GM18870 (cell line): ENCODE results near the gene USF3.
"Not testable (repeated sequence)": the region's sequence is repeated elsewhere in the genome, so short reads cannot be mapped to it uniquely, and the experiment has no call there.

Source experiments
- ATAC-seq: cut with Tn5 transposase; IDR thresholded peaks from one replicate; pipeline ENCODE4 v1.9.1; 2021; ENCODE audit warnings: moderate library complexity; ENCODE audit not compliant: unreplicated experiment

Gene USF3

GRCh38 chr3:113654851-113655250 lies 41.6 kb downstream of the USF3 start:
- no peak for ATAC-seq

- no peak for ATAC-seq
These were observed 42.1 kb downstream of the USF3 start for GRCh38 chr3:113654310-113654709.

- ATAC-seq, result no peak
These were observed 47.1 kb downstream of the USF3 start for GRCh38 chr3:113649174-113649845.

GRCh38 chr3:113648524-113648923 lies 47.9 kb downstream of the USF3 start:
- no peak for ATAC-seq

DNA sequence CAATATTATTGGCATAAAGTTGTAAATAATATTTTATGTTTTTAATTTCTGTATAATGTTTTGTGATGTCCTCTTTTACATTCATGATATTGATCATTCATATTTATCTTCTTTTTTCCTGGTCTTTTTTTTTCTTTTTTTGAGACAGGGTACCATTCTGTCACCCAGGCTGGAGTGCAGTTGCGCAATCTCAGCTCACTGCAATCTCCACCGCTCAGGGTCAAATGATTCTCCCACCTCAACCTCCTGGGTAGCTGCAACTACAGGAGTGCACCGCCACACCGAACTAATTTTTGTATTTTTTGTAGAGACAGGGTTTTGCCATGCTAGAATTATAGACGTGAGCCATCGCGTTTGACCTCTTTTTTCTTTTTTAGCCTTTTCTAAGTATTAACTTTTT lies 52.9 kb downstream of the USF3 start:
- no peak for ATAC-seq

- ATAC-seq, result no peak
These were observed 57.5 kb downstream of the USF3 start for GRCh38 chr3:113638910-113639309.

DNA sequence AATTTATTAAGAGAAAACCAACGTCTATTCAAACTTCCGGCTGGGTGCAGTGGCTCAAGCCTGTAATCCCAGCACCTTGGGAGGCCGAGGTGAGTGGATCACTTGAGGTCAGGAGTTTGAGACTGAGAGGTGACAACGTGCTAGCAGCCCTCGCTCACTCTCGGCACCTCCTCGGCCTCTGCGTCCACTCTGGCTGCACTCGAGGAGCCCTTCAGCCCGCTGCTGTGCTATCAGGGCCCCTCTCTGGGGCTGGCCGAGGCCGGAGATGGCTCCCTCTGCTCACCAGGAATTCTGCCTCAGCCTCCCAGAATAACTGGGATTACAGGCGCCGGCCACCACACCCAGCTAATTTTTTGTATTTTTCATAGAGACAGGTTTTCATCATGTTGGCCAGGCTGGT lies 58.7 kb downstream of the USF3 start:
- no peak for ATAC-seq

DNA sequence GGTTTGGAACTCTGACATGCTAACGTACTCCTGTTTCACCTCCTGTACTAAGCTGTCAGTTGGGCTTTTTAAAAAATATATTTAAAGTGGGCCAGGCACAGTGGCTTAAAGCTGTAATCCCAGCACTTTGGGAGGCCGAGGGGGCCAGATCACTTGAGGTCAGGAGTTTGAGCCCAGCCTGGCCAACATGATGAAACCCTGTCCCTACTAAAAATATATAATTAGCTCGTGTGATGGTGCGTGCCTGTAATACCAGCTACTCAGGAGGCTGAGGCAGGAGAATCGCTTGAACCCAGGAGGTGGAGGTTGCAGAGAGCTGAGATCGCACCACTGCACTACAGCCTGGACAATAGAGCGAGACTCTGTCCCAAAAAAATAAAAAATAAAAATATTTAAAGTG lies 60.4 kb downstream of the USF3 start:
- not testable (repeated sequence) for ATAC-seq

- ATAC-seq, result no peak
These were observed 61.5 kb downstream of the USF3 start for GRCh38 chr3:113634782-113635474.

DNA sequence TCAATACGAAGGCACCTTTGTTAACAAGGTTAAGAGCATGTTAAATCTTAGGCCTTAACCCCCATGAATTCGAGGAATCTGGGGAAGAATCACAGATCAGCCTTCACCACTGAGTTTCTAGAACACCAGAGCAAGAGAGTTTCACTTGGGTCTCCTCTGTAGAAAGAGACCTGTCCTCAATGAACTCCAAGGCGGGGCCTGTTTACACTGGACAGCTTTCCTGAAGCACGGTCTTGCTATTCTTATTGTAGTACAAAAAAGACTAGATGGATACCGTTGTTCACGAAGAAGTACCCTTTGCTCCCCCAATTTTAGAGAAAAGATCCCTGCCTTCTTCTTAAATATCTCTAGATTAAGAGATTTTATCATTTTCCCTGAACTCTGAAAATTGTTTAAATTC lies 64.9 kb downstream of the USF3 start:
- ATAC-seq, result no peak

GRCh38 chr3:113630956-113631542 lies 65.4 kb downstream of the USF3 start:
- ATAC-seq, result no peak

GRCh38 chr3:113629584-113630421 lies 66.6 kb downstream of the USF3 start:
- no peak for ATAC-seq

DNA sequence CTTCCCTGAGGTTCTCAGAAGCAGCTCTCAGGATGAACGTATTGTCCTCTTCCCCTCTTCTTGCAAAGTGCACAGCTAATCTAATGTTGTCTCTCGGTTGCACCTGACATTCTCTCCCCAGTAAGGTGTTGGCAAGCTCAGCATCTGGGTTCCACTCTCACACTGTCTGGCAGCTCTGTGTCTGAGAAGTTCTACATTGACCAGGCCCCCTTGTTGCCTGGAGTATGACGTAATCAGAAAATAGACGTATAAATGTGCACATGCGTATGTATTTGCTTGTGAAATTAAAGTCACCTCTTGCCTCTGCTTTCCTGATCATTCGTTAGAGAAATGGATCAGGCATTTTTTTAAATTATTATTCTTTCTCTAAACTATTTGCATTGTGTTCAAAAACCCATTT lies 67.7 kb downstream of the USF3 start:
- ATAC-seq, result no peak

GRCh38 chr3:113628316-113628715 lies 68.1 kb downstream of the USF3 start:
- no peak for ATAC-seq

- no peak for ATAC-seq
These were observed 69.7 kb downstream of the USF3 start for GRCh38 chr3:113626503-113627371.

DNA sequence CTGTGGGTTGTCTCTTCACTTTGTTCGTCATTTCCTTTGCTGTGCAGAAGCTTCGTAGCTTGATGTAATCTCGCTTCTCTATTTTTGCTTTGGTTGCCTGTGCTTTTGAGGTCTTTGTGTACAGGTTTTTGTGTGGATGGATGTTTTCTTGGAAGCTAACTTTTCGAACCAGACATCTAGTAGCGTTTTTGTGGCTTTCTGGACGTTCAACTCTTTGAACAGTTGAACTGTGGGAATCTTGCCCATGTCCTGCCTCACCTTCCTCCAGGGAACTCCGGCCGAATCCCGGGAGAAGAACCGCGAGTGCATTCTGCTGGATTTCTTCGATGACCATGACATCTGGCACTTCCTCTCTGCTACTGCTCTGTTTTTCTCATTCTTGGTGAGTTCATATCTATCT lies 70.6 kb downstream of the USF3 start:
- no peak for ATAC-seq

DNA sequence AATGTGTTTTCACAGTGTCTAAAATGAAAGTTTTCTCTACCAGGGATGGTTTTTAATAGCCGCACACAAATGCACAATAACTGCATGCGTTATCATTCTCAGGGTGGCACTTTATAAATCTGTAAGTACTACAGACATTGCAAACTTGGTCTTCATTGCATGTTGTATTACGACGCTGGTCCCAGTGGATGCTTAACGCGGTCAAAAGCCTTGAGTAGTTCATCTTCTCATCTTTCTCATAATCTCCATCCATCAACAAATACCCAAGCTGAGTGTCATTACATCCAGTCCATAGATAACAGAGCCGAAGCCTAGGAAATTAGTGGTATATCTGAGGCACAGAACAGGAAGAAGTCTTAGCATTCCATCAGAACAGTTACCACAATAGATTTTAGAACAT lies 72.6 kb downstream of the USF3 start:
- ATAC-seq, result no peak

- no peak for ATAC-seq
These were observed 73.1 kb downstream of the USF3 start for GRCh38 chr3:113623324-113623723.

DNA sequence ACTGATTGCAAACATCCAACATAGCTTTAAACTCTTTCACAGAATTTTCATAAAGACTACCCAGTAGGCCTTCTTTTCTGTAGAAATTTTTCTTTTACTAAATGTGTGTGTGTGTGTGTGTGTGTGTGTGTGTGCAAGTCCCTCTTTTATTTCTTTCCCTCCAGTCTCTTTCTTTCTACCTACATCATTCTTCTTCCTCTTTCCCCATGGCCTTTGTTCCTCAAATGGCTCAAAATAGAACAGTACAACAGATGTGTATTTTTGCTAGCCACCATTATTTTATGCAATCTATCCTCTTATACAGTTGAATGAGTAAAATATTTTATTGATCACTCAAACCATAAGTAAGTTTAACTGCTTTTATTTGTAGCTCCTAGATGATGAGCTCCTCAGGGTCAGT lies 76.4 kb downstream of the USF3 start:
- no peak for ATAC-seq

DNA sequence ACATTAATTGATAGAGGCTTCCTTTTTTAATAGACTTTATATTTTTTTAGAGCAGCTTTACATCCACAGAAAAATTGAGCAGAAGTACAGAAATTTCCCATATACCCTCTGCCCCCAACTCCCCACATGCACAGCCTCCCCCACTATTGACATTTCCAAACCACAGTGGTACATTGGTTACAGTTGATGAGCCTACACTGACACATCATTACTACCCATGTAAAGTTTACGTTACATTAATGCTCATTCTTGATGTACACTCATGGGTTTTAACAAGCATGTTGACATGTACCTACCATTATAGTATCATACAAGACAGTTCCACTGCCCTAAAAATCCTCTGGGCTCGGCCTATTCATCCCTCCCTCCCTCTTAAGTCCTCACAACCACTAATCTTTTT lies 78.7 kb downstream of the USF3 start:
- no peak for ATAC-seq

DNA sequence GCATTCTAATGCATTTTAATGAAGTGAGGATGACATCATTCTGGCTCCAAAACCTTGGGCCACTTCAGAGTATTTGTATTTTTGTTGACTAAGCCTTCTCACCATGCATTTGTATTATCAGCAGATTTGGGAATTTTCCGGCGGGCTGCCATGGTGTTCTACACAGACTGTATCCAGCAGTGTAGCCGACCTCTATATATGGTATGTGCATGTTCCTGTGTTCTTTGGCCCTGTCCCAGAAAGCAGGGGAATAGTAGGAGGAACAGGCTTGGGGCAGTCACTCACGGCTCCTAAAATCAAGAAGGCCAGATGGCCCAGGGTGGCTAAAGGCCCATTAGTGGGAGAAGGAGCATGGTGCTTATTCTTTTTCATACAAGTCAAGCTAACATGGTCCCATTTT lies 80.5 kb downstream of the USF3 start:
- ATAC-seq, result no peak
